Psoas muscle (tissue), 8 donors: Measurements from ENCODE around the gene GRK4. TPM values are rescaled to one million over a fixed set of nuclear protein-coding genes. Genes with fewer than 3 reads are reported as not detected.

ENCODE experiments used
- ATAC-seq, 4 donors: fragments of 200-7000 bp; cut with Tn5 transposase; one replicate each; pipeline ENCODE4 v1.9.1; 2020; ENCODE audit warnings: moderate library complexity in 3 of 4, mild to moderate bottlenecking in 2 of 4
- DNase-seq, 2 donors: peaks; one replicate each; pipeline ENCODE4 v3.0.0-alpha.2; 2020
- H3K27ac ChIP-seq: fragments of 200-600 bp; one replicate; pipeline ENCODE4 v1.8.0; 2022
- H3K27me3 ChIP-seq, 3 donors: fragments of 200-600 bp in 1 of 3; one replicate each; pipeline versions ENCODE4 v1.6.1 to v1.8.0; 2013 to 2022; ENCODE audit warnings: low read length in 2 of 3, mild to moderate bottlenecking in 2 of 3, moderate library complexity in 1 of 3; ENCODE audit not compliant: insufficient read depth in 3 of 3
- H3K36me3 ChIP-seq, 2 donors: fragments of 200-600 bp in 1 of 2; one replicate each; pipeline versions ENCODE4 v1.6.1 to v1.8.0; 2013 to 2022; ENCODE audit warnings: low read depth in 1 of 2, mild to moderate bottlenecking in 1 of 2, moderate library complexity in 1 of 2; ENCODE audit not compliant: insufficient read depth in 1 of 2
- H3K4me1 ChIP-seq: fragments of 200-600 bp; one replicate; pipeline ENCODE4 v1.8.0; 2022
- H3K4me3 ChIP-seq: fragments of 200-600 bp; one replicate; pipeline ENCODE4 v1.8.0; 2022; ENCODE audit warnings: mild to moderate bottlenecking
- H3K9me3 ChIP-seq: fragments of 200-600 bp; one replicate; pipeline ENCODE4 v1.8.0; 2022
- CTCF ChIP-seq: fragments of 200-600 bp; IDR thresholded peaks from one replicate; pipeline ENCODE4 v1.8.0; 2022; ENCODE audit warnings: antibody characterized with exemption
- WGBS, 3 donors: extraction: QIAGEN DNeasy Blood & Tissue Kit; methylation state at CpG; one replicate each; pipeline versions ENCODE4 v1.1.6 to v1.1.7; 2013; 5-methylcytosine and 5-hydroxymethylcytosine counted together
- intact Hi-C, 2 donors: fragments of 100-400 bp; cut with DNase I; formaldehyde crosslinking; loops; one replicate each; pipeline versions ENCODE4 v1.11.0 to v1.14.2; 2022
- polyA plus RNA-seq, 3 donors: library from polyadenylated mRNA; stranded (reverse); fragments of 200-250 nt; gene quantifications; one replicate each; pipeline ENCODE4 v1.2.3, GENCODE V29; 2013
- total RNA-seq, 4 donors: library from RNA; stranded (reverse); fragmentation: NEBNext Ultra II Directional in 2 of 4; extraction: Animal tissue kit (Norgen Biotek cat#: 25700) in 2 of 4; gene quantifications; one replicate each; pipeline versions ENCODE4 v1.2.1 to v1.2.4, GENCODE V29; 2021 to 2023
- donor health status: healthy with polysubstance abuse.
- donor health status: DM: no; HTN: no; CAD: no; lungs with moderate emphysema.
- donor health status: Bipolar disorder and iron deficiency.
- donor health status: healthy.
- donor health status: DM: yes; HTN: yes; CAD: no.
- donor health status: DM: no; HTN: no; CAD: no.
- donor health status: DM: no; HTN: no; CAD: no.
- donor health status: DM: yes; HTN: yes; CAD: no.

The GRK4 gene
- total and polyA plus RNA-seq, 7 donors = 5.8 to 9.2 (median 6.6) TPM

GRCh38 chr4:3013323-3013722 is 50.0 kb downstream of the GRK4 start:
- 88 to 92% (median 90%) methylated on average over 7 of the region's 7 CpGs for WGBS, 3 donors
- ATAC-seq = no peak
- intact Hi-C loops = no loop called here
- no peaks in the 10 kb centered on the region for H3K27me3 ChIP-seq
- no peaks in the 10 kb centered on the region for H3K4me1 ChIP-seq
- H3K9me3 ChIP-seq = no peaks in the 10 kb centered on the region
- H3K27ac ChIP-seq = no peak overlapping the region
- no peak for TF ChIP-seq CTCF
- no peak for DNase-seq
- no peak overlapping the region for H3K4me3 ChIP-seq
- no peaks in the 10 kb centered on the region for H3K36me3 ChIP-seq

GRCh38 chr4:3013839-3014350 is 50.5 kb downstream of the GRK4 start:
- H3K36me3 ChIP-seq = no peaks in the 10 kb centered on the region
- no peak overlapping the region for H3K4me3 ChIP-seq
- no peaks in the 10 kb centered on the region for H3K9me3 ChIP-seq
- ATAC-seq = no peak
- WGBS, 3 donors = 79 to 83% (median 82%) methylated on average over 8 of the region's 8 CpGs
- no peak for TF ChIP-seq CTCF
- intact Hi-C loops = no loop called here
- H3K27me3 ChIP-seq = no peaks in the 10 kb centered on the region
- DNase-seq = no peak
- H3K4me1 ChIP-seq = no peaks in the 10 kb centered on the region
- H3K27ac ChIP-seq = no peak overlapping the region

- no peak overlapping the region for H3K4me3 ChIP-seq
- no peaks in the 10 kb centered on the region for H3K27me3 ChIP-seq
- TF ChIP-seq CTCF = no peak
- no peaks in the 10 kb centered on the region for H3K36me3 ChIP-seq
- H3K9me3 ChIP-seq = no peaks in the 10 kb centered on the region
- no peak overlapping the region for H3K27ac ChIP-seq
- ATAC-seq = no peak
- no peak for DNase-seq
- WGBS, 3 donors = 75 to 81% (median 78%) methylated on average over 4 of the region's 4 CpGs
- H3K4me1 ChIP-seq = no peaks in the 10 kb centered on the region
- intact Hi-C loops = no loop called here
Measured at GRCh38 chr4:3016961-3017360, 53.6 kb downstream of the GRK4 start.

- 73 to 78% (median 76%) methylated on average over 4 of the region's 4 CpGs for WGBS, 3 donors
- Histone ChIP-seq H3K27me3 (no peaks in the 10 kb centered on the region), H3K36me3 (no peaks in the 10 kb centered on the region), H3K4me3 (no peak overlapping the region), H3K4me1 (no peaks in the 10 kb centered on the region), H3K9me3 (no peaks in the 10 kb centered on the region), H3K27ac (no peak overlapping the region)
- DNase-seq = no peak
- no peak for TF ChIP-seq CTCF
- ATAC-seq = no peak
- intact Hi-C loops = no loop called here
Measured at GRCh38 chr4:3017504-3017903, 54.1 kb downstream of the GRK4 start.

GRCh38 chr4:3019145-3019846 is 55.9 kb downstream of the GRK4 start:
- TF ChIP-seq CTCF = no peak
- WGBS, 3 donors = 84 to 87% (median 85%) methylated on average over 13 of the region's 13 CpGs
- intact Hi-C loops = no loop called here

More at GRCh38 chr4:3019145-3019846, 55.9 kb downstream of the GRK4 start:
- Histone ChIP-seq H3K27me3 (no peaks in the 10 kb centered on the region), H3K4me1 (no peaks in the 10 kb centered on the region), H3K9me3 (no peaks in the 10 kb centered on the region), H3K27ac (no peak overlapping the region), H3K4me3 (no peak overlapping the region), H3K36me3 (no peaks in the 10 kb centered on the region)
- DNase-seq (no peak), ATAC-seq (no peak)
